ENCODE measurements around the gene ACO2. TPM values are rescaled to one million over a fixed set of nuclear protein-coding genes. Genes with fewer than 3 reads are reported as not detected.

ACO2 gene
- total RNA-seq, 2 experiments from 2014 or later = 69.5 to 71.9 TPM

DNA sequence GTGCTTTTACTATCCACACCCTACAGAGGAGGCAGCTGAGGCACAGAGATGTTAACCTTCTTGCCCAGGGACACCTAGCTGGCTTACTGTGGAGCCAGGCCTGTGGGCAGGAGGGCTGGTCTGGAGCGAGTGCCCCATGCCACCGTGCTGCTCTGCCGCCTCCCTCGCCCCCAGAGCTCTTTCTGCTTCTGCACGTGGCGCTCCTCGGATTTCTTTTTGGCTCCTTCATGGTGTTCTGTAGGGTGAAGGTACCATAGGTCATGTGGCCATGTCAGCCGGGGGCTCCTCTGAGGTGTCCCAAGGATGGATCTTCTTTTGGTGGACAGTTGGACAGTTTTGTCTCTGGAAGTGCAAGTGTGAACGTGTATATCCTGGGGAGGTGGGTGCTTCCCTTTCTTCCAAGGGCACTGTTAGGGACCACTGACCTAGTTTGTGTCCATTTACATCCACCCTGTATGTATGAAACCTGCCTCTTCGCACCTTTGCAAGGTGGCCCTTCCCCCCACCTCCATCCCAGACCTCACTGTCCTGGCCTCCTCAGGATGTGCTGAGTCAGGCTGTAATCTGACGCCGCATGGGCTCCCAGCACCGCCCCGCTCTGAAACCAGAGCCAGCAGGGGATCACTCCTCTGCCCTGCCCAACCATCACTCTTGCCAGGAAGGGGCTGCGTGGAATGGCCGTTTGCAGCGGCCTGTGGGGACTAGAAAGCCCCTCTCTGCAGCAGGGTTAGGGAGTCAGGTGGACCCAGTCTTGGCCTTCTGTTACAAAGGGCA lies 43.7 kb downstream of the ACO2 start:
- H3K27ac Mint-ChIP-seq = no peak overlapping the region
- H3K9me3 ChIP-seq (ENCODE audit: control insufficient read depth in 1 of 2, insufficient read depth in 1 of 2, low read length in 2 of 2) = no peaks in the 10 kb centered on the region
- intact Hi-C loops (cut with DNase I, micrococcal nuclease) = no loop called here
- ATAC-seq (ENCODE audit: poor library complexity) (no peak), DNase-seq (no peak)
- peaks cover 74% of the 10 kb centered on the region for H3K36me3 Mint-ChIP-seq (ENCODE audit: low read depth)
- no peak overlapping the region for H3K4me3 Mint-ChIP-seq
- CTCF ChIA-PET = interaction anchor here (0.6 to 1.2 kb wide), 2 partner anchors 109 to 200 kb away, joined by 3 read pairs; no protein-coding TSS in a partner anchor
- H3K27me3 ChIP-seq (ENCODE audit: control insufficient read depth in 1 of 2, insufficient read depth in 2 of 2, low read length in 2 of 2) = no peaks in the 10 kb centered on the region
- no peaks in the 10 kb centered on the region for H3K27me3 Mint-ChIP-seq
- TF ChIP-seq, protein P1, sequence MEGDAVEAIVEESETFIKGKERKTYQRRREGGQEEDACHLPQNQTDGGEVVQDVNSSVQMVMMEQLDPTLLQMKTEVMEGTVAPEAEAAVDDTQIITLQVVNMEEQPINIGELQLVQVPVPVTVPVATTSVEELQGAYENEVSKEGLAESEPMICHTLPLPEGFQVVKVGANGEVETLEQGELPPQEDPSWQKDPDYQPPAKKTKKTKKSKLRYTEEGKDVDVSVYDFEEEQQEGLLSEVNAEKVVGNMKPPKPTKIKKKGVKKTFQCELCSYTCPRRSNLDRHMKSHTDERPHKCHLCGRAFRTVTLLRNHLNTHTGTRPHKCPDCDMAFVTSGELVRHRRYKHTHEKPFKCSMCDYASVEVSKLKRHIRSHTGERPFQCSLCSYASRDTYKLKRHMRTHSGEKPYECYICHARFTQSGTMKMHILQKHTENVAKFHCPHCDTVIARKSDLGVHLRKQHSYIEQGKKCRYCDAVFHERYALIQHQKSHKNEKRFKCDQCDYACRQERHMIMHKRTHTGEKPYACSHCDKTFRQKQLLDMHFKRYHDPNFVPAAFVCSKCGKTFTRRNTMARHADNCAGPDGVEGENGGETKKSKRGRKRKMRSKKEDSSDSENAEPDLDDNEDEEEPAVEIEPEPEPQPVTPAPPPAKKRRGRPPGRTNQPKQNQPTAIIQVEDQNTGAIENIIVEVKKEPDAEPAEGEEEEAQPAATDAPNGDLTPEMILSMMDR (IDR thresholded peaks at IDR 0.05) = no peak
- peaks cover 90% of the 10 kb centered on the region for H3K36me3 ChIP-seq (ENCODE audit: insufficient read depth, low read length)
- H3K4me3 ChIP-seq (ENCODE audit: low read length) = no peak overlapping the region
- no peaks in the 10 kb centered on the region for H3K9me3 Mint-ChIP-seq
- H3K4me1 Mint-ChIP-seq (ENCODE audit: low read depth) = no peaks in the 10 kb centered on the region
- H3K4me1 ChIP-seq (ENCODE audit: insufficient read depth, low read length) = no peaks in the 10 kb centered on the region
- no peak overlapping the region for H3K27ac ChIP-seq (ENCODE audit: low read depth in 1 of 2, low read length in 2 of 2)
- POLR2A ChIA-PET = no interaction called here

DNA sequence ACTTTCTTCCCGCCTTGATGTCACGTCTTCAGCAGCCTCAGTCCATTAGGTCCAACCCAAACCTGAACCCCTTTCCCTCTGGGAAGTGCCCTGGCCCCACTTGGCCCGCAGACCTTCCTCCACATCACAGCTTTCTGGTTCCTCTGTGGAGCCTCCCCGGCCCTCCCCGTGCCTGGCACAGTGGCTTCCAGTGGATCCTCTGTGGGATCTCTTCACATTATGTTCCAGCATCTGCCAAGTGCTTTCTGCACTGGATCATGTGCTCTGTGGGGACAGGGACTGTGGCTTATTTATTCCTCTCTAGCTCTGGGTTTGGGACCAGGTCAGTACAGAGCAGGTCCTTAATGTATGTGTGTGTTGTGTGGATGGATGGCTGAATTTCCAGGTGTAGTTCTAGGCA lies 44.5 kb downstream of the ACO2 start:
- Mint-ChIP-seq H3K36me3 (ENCODE audit: low read depth) (peaks cover 66% of the 10 kb centered on the region), H3K4me3 (no peak overlapping the region), H3K9me3 (no peaks in the 10 kb centered on the region), H3K27me3 (no peaks in the 10 kb centered on the region), H3K27ac (no peak overlapping the region), H3K4me1 (ENCODE audit: low read depth) (no peaks in the 10 kb centered on the region)
- Histone ChIP-seq H3K4me1 (ENCODE audit: insufficient read depth, low read length) (no peaks in the 10 kb centered on the region), H3K9me3 (ENCODE audit: control insufficient read depth in 1 of 2, insufficient read depth in 1 of 2, low read length in 2 of 2) (no peaks in the 10 kb centered on the region), H3K36me3 (ENCODE audit: insufficient read depth, low read length) (peaks cover 90% of the 10 kb centered on the region), H3K27ac (ENCODE audit: low read depth in 1 of 2, low read length in 2 of 2) (no peak overlapping the region), H3K27me3 (ENCODE audit: control insufficient read depth in 1 of 2, insufficient read depth in 2 of 2, low read length in 2 of 2) (no peaks in the 10 kb centered on the region), H3K4me3 (ENCODE audit: low read length) (no peak overlapping the region)
- intact Hi-C loops (cut with DNase I, micrococcal nuclease) = no loop called here
- DNase-seq = no peak
- POLR2A ChIA-PET = no interaction called here
- CTCF ChIA-PET = interaction anchor here (1.2 kb wide), 1 partner anchor 110 kb away, joined by 3 read pairs; no protein-coding TSS in a partner anchor
- TF ChIP-seq, protein P1 (IDR thresholded peaks at IDR 0.05) = no peak
- no peak for ATAC-seq (ENCODE audit: poor library complexity)

DNA sequence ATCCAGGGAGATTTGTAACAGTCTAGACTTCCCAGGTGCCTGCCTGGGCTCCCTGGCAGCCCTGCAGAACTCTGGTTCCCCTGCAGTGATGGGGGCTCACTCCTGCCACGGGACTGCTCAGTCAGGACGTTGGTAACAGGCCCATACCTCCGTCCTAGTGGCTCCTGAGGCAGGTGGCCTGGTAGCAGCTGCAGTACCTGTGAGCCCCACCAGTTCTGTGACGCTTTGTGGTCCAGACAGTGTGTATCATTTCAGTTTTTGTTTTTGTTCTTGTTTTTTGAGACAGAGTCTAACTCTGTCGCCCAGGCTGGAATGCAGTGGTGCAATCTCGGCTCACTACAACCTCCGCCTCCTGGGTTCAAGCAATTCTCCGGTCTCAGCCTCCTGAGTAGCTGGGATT lies 47.5 kb downstream of the ACO2 start:
- Mint-ChIP-seq H3K4me3 (no peak overlapping the region), H3K4me1 (ENCODE audit: low read depth) (no peaks in the 10 kb centered on the region), H3K27ac (no peak overlapping the region), H3K27me3 (no peaks in the 10 kb centered on the region), H3K36me3 (ENCODE audit: low read depth) (peaks cover 42% of the 10 kb centered on the region), H3K9me3 (no peaks in the 10 kb centered on the region)
- ChIA-PET POLR2A (interaction anchor here (1.1 kb wide), 1 partner anchor 230 kb away, joined by 3 read pairs; the partner anchor contains the start of gene RANGAP1), CTCF (no interaction called here)
- Histone ChIP-seq H3K4me1 (ENCODE audit: insufficient read depth, low read length) (no peaks in the 10 kb centered on the region), H3K27ac (ENCODE audit: low read depth in 1 of 2, low read length in 2 of 2) (no peak overlapping the region), H3K4me3 (ENCODE audit: low read length) (no peak overlapping the region), H3K36me3 (ENCODE audit: insufficient read depth, low read length) (peaks cover 67% of the 10 kb centered on the region), H3K27me3 (ENCODE audit: control insufficient read depth in 1 of 2, insufficient read depth in 2 of 2, low read length in 2 of 2) (no peaks in the 10 kb centered on the region), H3K9me3 (ENCODE audit: control insufficient read depth in 1 of 2, insufficient read depth in 1 of 2, low read length in 2 of 2) (no peaks in the 10 kb centered on the region)
- ATAC-seq (ENCODE audit: poor library complexity) (no peak), DNase-seq (no peak)
- TF ChIP-seq, protein P1 (IDR thresholded peaks at IDR 0.05) = no peak
- intact Hi-C loops (cut with DNase I, micrococcal nuclease) = no loop called here

Data from CD4-positive, alpha-beta T cell (primary cell).